Left cardiac atrium (tissue), 4 donors: ENCODE results near the gene MTUS2. TPM values are rescaled to one million over a fixed set of nuclear protein-coding genes. Genes with fewer than 3 reads are reported as not detected.

Source experiments
- ATAC-seq, 2 donors: fragments of 200-7000 bp; cut with Tn5 transposase; one replicate each; pipeline ENCODE4 v1.9.1; 2020; ENCODE audit warnings: mild to moderate bottlenecking in 2 of 2, moderate library complexity in 2 of 2
- DNase-seq: peaks from one replicate; pipeline ENCODE4 v3.0.0-alpha.2; 2020
- intact Hi-C, 2 donors: fragments of 100-400 bp; cut with DNase I; formaldehyde crosslinking; loops; one replicate each; pipeline versions ENCODE4 v1.14.1 to v1.15.1; 2022 to 2023
- total RNA-seq, 2 donors: library from RNA; stranded (reverse); fragmentation: NEBNext Ultra II Directional; extraction: Animal tissue kit (Norgen Biotek cat#: 25700); gene quantifications; one replicate each; pipeline ENCODE4 v1.2.1, GENCODE V29; 2021
- donor health status: DM: no; HTN: yes; CAD: no.
- donor health status: DM: no; HTN: yes; CAD: no; lungs with severe emphysema.
- donor health status: DM: yes; HTN: yes; CAD: no.
- donor health status: Dilated cardiomyopathy.

MTUS2 gene
- total RNA-seq, 2 donors from 2014 or later = 22.8 to 52.4 TPM

- intact Hi-C loops = no loop called here
- ATAC-seq = no peak
- DNase-seq = no peak
These were observed 30.1 kb downstream of the MTUS2 start for GRCh38 chr13:28850226-28850625.

DNA sequence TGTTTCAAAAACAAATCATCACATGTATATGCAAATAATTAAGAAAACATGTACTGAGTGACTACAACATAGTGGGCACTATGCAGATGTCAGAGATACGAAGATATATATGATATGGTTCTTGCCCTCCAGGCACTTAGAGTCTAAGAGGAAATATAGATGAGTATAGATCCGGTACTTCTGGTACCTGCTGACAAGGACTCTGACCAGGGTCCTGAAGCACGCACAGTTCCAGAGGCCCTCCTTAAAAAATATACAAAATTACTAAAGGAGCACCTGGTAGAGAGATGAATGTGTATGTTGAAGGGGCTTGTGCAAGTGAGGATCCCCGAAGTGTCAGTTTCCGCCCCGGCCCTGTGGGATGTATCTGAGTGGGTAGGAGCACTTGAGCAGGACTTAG, 31.3 kb downstream of the MTUS2 start:
- ATAC-seq (no peak), DNase-seq (no peak)
- intact Hi-C loops = no loop called here

- intact Hi-C loops = no loop called here
- no peak for DNase-seq
- no peak for ATAC-seq
These were observed 34.5 kb downstream of the MTUS2 start for GRCh38 chr13:28854657-28855056.

- DNase-seq = no peak
- intact Hi-C loops = no loop called here
- no peak for ATAC-seq
These were observed 36.1 kb downstream of the MTUS2 start for GRCh38 chr13:28856287-28856686.

DNA sequence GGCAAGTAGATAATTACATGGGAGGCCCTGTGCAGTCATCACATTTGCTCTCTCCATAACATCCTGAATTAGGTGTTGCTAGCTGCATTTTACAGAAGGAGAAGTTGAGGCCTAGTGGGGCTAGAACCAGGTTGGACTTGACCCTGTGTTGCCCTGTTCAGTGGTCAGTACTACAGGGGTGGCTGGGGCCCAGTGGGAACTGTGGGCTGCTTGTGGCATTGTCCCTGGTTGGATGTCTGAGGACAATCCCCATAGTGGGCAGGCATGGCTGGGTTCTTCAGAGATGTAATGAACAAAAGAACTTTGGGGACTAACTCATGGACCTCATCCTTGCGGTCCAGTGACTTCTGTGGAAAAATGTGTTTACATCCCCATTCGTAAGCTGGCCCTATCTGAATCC, 38.9 kb downstream of the MTUS2 start:
- DNase-seq (no peak), ATAC-seq (no peak)
- intact Hi-C loops = no loop called here

DNA sequence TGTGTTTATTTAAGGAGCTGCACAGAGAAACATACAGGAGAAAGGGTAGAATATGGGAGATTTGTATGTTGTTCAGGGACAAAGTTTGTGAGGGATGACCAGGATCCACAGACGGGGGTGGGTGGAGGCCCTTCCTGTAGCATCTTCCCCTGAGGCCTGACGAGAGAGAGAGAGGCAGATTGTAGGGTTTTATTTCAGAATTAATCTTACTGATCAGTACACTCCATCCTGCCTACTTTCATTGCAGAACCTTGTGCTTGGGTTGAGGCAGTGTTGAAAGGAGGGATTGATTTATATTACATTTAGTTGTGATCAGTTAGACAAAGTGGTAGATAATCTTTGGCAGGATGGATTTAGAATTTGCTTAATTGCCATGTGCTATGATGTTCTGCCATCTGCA, 39.6 kb downstream of the MTUS2 start:
- DNase-seq (no peak), ATAC-seq (no peak)
- intact Hi-C loops = no loop called here

GRCh38 chr13:28864544-28864943, 44.4 kb downstream of the MTUS2 start:
- ATAC-seq = no peak
- no peak for DNase-seq
- intact Hi-C loops = no loop called here

DNA sequence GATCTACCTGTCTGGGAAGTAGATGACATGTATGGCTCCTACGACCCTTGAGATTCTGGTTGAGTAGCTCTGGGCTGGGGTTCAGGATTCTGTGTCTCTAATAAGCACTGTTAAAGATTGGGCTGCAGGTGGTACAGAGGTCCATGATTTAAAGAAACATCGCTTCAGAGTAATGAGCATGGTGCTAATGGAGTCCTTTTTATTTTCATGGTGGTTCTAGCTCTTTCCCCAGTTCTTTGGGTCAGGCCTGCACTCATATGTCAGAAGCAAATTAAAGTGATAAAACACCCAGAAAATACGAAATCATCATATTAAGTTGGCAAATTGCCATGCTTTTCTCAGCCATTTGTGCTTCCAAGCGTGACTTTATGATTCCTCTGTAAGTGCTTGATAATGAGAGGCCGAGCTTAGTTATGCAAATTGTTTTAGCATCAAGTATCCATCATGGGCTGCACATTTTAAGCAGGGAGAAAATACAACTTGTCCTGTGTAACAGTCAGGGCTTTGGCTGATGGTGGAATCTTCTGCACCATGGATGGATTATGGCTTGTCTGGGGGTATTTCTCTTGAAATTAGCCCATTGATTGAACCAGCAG, 45.1 kb downstream of the MTUS2 start:
- no peak for ATAC-seq
- no peak for DNase-seq
- intact Hi-C loops = no loop called here

DNA sequence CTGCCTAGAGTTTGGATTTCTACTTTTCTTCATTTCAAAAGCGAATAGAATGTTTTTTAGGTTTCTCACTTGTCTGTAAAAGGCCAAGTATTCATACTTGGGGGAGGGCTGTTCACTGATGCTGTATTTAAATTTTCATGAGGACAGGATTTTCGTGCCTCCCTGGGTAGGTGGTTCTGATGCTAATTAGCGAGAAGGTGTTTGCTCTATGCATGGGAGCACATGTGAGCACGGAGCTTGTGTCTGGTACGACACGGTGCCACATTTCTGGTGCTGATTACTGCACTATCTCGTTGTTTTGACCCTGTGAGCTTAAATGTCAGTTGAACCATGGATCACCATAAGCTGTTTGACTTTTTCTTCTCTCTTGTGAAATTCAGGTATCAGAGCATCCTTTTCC, 45.8 kb downstream of the MTUS2 start:
- intact Hi-C loops = no loop called here
- no peak for ATAC-seq

GRCh38 chr13:28866932-28867331, 46.8 kb downstream of the MTUS2 start:
- intact Hi-C loops = no loop called here

More for the DNA sequence above, 45.8 kb downstream of the MTUS2 start:
- no peak for DNase-seq

DNA sequence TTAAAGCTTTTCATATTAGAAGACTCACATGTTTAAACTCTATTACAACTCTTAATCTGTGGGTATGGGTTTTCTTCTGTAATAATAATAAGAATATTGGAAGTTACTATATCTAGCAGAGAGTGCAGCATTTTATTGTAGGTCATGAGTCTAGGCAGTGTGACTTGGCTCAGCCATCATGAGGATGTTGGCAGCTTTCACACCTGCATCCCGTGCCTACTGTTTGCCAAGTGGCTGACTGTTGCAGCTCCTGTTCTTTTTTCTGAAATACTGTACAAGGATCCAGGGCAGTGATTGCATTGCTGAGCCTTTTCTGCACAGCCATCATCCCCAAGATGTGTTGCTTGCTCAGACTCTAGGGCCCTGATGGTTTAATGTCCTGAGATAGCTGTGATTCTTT, 47.4 kb downstream of the MTUS2 start:
- intact Hi-C loops = no loop called here
- ATAC-seq (peak in 1 of 2 donors; percentile 66), DNase-seq (no peak)

More at GRCh38 chr13:28866932-28867331, 46.8 kb downstream of the MTUS2 start:
- ATAC-seq (peak; percentile 27 to 70), DNase-seq (no peak)

GRCh38 chr13:28872427-28873176, 52.5 kb downstream of the MTUS2 start:
- intact Hi-C loops = no loop called here
- ATAC-seq (no peak), DNase-seq (no peak)

- ATAC-seq (no peak), DNase-seq (no peak)
- intact Hi-C loops = no loop called here
These were observed 55.9 kb downstream of the MTUS2 start for GRCh38 chr13:28875846-28876615.

- DNase-seq = no peak
- intact Hi-C loops = no loop called here
- ATAC-seq = no peak
These were observed 57.3 kb downstream of the MTUS2 start for GRCh38 chr13:28877408-28877807.

DNA sequence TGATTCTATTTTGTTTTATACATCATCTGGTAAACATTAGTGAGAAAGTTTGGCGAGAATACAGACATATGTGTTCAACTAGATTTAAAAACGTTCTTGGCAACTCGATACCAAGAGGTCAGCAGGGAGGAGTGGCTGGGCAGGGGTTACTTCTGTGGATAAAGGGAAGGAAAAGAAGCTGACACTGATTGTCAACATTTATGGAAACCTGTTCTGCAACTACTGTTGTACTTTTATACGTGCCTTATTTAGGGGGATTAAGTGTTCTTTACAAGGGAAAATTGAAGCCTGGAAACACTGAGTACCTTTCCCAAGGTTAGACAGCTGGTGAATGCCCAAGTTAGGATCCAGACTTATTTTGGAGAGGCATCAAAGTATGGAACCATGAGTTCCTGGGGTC, 65.0 kb downstream of the MTUS2 start:
- ATAC-seq = no peak
- intact Hi-C loops = no loop called here
- DNase-seq = no peak

GRCh38 chr13:28889086-28889732, 69.1 kb downstream of the MTUS2 start:
- intact Hi-C loops = no loop called here

DNA sequence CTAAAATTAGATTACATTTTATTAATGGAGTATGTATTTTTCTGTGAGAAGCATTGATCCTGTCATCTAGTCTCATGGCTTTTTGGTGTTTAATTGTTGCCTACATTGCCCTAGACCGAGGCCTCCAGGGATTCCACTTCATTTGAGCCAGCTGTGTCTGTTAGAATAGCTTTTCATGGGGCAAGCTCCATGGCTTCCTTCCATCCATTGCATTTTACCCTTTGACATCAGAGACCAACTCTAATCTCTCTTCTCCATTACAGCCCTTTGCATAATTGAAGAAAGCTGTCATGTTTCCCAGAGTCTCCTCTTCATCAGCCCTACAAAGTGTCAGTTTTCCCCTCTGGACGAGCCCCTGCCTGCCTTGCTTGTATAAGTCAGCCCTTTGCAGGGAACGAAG, 70.6 kb downstream of the MTUS2 start:
- DNase-seq (no peak), ATAC-seq (no peak)
- intact Hi-C loops = no loop called here

More at GRCh38 chr13:28889086-28889732, 69.1 kb downstream of the MTUS2 start:
- DNase-seq = no peak
- no peak for ATAC-seq

DNA sequence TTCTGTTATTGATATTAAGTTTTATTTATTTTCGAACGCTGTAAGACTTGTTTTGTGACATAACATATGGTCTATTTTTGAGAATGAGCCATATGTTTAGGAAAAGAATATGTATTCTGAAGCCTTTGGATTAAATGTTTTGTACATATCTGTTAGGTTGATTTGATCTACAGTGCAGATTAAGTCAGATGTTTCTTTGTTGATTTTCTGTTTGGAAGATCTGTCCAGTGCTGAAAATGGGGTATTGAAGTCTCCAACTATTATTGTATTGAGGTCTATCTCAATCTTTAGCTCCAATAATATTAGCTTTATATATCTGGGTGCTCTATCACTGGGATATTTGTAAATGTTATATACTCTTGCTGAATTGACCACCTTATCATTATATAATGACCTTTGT, 97.9 kb downstream of the MTUS2 start:
- DNase-seq (no peak), ATAC-seq (no peak)
- intact Hi-C loops = no loop called here

GRCh38 chr13:28922341-28922740, 102.2 kb downstream of the MTUS2 start:
- DNase-seq (no peak), ATAC-seq (no peak)
- intact Hi-C loops = no loop called here

DNA sequence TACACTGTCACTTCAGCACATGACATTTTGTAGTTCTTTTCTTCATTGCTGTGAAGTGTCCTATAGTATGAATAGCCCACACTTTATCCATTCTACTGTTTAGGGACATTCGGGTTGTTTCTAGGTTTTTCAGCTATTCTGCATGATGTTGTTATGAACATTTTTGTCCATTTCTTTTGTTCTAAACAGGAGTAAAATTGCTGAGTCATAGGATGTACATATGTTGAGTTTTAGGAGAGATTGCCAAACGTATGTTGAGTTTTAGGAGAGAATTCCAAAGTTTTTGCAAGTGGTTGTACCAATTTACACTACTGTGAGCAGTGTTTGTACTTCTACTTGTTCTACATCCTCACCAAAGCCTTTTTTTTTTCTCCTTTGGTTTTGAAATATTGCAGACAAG, 115.0 kb downstream of the MTUS2 start:
- no peak for ATAC-seq
- DNase-seq = no peak
- intact Hi-C loops = no loop called here
